GM18505 (cell line): ENCODE data around the gene TANGO2.

Experiments
- ATAC-seq: cut with Tn5 transposase; IDR thresholded peaks from one replicate; pipeline ENCODE4 v1.9.1; 2021; ENCODE audit not compliant: unreplicated experiment
- POLR2A ChIP-seq: IDR thresholded peaks from 4 replicates; pipeline ENCODE4 v1.6.1; 2011; ENCODE audit warnings: borderline replicate concordance; ENCODE audit not compliant: insufficient read depth, insufficient read length; ENCODE audit errors: extremely low read depth

TANGO2 gene

DNA sequence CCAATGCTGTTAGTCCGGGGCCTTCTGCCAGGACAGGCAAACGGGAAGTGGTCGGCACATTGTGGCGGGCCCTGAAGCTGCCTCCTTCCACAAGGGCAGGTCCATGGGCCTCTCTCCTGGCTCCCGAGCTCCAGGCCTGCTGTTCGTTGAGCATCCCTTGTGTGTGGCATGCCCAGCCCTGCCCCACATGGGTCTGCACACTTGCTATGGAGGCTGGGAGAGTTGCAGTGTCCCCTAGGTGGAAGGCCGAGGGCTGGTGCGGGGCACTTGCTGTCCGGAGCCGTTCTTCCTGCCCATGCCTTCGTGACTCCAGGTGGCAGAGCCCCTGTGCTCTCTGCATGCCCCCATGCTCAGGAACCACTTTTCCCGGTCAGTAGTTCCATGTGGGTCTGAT, 33.1 kb downstream of the TANGO2 start:
- no peak for TF ChIP-seq POLR2A
- ATAC-seq = no peak

DNA sequence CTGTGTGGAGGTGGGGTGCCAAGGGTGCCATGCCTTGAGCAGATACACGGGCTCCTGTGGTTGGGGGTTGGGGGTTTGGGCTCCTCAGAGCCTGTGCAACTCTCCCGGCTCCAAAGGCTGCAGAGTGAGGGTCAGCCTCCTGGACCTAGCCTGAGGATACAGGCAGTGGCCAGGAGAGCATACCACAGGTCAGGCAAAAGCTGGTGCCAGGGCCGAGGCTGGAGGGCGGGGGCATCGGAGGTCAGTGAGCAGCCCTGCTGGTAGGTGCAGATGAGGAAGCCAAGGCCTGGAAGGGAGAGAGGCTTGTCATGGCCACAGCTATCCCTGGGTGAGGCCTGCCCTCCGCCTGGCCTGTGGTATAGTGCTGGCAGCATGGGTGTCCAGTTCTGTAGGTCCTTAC, 33.6 kb downstream of the TANGO2 start:
- no peak for ATAC-seq
- no peak for TF ChIP-seq POLR2A

- no peak for TF ChIP-seq POLR2A
- no peak for ATAC-seq
Measured at GRCh38 chr22:20055144-20055543, 34.2 kb downstream of the TANGO2 start.

DNA sequence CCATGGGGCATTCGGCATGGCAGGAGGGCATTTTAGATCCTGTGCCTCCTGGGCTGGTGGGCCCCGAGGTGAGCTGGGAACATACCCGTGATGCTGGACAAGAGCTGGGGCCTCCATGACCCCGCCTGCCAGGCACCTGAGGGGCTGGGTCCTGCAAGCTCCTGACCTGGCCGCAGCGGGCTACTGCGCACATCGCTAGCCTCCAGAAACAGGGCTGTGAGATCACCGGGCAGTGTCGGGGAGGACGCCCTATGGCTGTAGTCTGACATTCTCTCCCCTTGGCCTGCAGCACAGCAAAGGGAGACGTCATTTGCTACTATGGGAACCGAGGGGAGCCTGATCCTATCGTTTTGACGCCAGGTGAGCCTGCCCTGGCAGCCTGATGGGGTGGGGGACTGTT, 34.7 kb downstream of the TANGO2 start:
- ATAC-seq = no peak
- no peak for TF ChIP-seq POLR2A

DNA sequence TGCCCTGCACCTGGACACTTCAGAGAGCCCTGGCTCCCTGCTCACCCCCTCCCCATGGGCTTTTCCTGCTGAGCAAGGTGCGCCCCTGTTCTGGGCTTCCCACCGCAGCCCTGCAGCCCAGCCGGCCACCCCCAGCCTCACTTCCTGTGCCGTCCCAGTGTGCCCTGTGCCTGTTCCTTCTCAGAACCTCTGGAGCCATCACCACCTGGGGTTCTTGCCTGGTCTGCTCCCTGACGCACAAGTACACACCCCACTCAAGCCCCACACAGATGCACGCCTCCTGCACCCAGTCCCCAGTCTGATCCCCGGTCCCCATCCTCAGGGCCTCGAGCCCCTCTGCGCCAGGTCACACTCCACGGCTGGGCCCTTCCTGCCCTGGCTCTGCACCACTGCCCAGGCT, 35.3 kb downstream of the TANGO2 start:
- no peak for ATAC-seq

DNA sequence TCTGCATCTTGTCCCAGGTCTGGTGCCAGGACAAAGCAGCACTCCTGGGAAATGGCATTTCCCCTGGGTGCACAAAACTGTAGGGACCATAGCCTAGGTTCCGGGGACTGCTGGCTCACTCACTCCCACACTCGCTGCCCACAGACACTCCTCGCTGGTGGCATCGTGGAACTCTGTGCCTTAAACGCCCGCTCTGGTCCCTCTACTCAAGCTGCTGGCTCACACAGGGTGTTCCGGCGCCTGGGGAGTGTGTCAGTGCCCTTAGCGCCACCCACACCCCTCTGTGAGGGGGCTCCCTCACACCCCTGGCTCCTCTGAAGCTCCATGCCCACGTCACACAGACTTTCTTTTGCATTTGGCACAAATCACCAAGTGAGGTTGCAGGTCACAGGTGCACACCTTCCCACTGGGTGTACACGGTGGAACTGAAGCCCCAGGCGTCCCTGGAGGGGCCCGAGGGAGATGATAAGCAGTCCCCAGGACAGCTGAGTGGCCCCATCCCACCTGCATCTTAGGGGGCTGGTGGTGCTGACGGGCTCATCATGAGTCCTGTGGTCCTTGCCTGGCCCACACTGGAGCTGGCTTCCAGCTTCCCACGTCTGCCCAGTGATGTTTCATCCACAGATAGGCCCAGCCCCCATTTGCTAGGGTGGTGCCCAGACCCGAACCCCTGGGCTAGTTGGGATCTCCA, 35.9 kb downstream of the TANGO2 start:
- no peak for ATAC-seq
- TF ChIP-seq POLR2A = no peak

More for the DNA sequence above, 35.3 kb downstream of the TANGO2 start:
- no peak for TF ChIP-seq POLR2A

GRCh38 chr22:20057596-20058268, 36.8 kb downstream of the TANGO2 start:
- ATAC-seq = no peak
- no peak for TF ChIP-seq POLR2A

DNA sequence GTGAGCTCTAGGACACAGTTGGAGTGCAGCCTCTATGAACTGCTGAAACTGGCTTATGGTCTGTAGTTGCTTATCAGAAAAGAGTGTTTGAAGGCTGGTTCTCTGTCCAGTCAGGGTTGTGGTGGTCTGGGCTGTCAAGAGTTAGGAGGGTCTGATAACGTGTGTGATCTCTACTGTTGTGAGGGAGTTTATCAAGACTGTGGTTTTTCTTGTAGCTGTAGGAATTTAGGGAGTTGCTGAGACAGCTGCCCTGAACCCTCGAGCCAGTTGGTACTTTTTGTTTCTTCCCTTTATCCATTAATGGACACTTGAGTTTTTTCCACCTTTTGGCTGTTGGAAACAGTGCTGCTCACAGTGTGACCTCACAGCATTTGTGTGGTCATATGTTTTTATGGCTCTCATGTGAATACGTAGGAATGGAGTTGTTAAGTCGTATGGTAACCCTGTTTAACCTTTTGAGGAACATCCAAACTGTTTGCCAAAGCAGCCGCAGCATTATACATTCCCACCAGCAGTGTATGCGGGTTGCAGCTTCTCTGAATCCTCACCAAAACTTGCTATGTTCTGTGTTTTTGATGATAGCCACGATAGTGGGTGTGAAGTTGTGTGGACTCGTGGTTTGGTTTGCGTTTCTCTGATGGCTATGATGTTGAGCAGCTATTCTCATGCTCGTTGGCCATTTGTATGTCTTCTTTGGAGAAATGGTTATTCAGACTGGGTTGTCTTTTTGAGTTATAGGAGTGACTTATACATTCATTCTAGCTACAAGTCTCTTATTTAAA, 38.3 kb downstream of the TANGO2 start:
- ATAC-seq = no peak
- TF ChIP-seq POLR2A = no peak

DNA sequence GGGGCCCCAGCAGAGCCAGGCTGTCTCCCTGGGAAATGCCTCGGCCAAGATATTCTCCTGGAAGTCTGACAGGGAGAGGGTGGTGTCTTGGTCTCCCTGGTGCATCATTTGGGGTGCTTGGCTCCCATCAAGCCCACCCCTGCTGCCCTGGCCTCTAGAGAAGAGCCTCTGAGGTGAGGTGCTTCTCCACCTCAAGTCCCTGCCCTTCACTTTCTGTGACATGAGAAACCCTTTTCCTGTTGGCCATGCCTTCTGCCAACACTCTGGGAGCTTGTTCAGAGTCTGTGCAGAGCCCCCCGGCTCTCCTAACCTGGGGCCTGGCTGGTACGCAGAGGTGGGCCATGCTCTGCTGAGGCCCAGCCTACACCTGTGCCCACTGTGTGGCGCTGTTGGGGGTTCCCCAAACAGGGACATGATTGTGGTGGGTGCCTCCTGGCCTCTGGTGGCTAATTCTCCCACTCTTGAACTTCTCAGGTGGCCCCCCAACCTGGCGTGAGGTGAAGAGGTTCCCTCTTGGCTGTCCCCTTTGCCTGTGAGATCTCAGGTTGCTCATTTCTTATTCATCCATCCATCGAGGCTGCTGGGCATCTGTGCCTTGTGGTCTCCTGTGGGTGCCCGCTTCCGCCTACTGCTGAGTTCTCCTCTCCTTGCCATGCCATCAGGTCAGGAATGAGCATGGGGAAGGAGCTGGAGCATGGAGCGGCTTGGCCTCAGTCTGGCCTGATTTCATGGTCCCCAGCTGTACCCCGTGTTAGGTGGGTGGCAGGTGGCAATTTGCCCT, 40.0 kb downstream of the TANGO2 start:
- TF ChIP-seq POLR2A = no peak
- ATAC-seq = no peak

DNA sequence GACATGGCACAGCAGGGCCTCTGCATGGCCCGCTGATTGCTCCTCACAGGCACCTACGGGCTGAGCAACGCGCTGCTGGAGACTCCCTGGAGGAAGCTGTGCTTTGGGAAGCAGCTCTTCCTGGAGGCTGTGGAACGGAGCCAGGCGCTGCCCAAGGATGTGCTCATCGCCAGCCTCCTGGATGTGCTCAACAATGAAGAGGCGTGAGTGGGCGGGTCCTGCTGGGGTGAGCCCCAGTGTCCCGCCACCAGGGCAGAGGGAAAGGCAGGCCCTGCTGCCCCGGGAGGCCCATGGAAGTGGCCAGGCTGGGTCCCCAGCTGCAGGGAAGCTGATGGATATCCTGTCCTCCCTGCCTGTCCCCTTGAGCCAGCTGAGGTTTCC, 40.6 kb downstream of the TANGO2 start:
- TF ChIP-seq POLR2A = no peak
- ATAC-seq = no peak

DNA sequence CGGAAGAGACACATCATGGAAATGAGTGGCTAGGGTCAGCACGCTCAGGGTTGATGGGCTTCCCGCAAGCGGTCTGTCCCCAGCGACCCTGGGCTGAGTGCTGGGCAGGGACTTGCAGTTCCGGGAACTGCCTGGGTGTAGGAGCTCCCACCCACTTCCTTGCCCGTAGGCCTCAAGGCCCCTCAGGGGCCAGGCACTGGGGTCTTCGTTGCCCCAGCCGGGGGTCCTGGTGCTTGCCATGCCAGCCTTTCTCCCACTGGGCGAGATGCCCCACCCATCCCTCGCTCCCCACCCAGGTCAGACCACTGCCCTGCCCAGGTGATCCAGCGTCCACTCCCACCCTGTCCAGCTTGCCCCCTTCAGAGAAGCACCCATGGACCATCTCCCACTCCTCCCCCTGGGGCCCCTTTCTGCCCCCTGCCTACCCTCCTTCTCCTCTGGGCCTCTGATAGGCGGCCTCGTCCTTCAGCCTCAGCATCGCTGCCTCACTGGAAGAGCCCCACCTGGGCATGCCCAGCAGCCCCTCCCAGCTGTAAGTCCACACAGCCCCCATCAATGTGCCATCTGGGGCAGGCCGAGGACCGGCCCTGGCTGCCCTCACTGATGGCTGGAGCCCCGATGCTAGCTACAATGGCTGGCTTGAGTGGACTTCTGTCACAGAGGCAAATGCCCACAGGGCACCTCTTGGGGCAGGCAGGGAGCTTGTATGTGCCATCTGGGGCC, 41.3 kb downstream of the TANGO2 start:
- no peak for ATAC-seq
- TF ChIP-seq POLR2A = no peak

DNA sequence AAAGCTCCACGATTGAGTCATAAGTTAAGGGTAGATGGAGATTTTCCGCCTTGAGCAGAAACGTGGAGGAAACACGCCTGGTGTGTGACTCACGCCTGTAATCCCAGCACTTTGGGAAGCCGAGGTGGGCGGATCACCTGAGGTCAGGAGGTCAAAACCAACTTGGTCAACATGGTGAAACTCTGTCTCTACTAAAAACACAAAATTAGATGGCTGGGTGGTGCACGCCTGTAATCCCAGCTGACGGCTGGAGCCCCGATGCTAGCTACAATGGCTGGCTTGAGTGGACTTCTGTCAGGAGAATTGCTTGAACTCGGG, 41.8 kb downstream of the TANGO2 start:
- no peak for TF ChIP-seq POLR2A
- no peak for ATAC-seq

- ATAC-seq = no peak
- no peak for TF ChIP-seq POLR2A
Measured at GRCh38 chr22:20063271-20064139, 42.6 kb downstream of the TANGO2 start.

- ATAC-seq = no peak
- TF ChIP-seq POLR2A = no peak
Measured at GRCh38 chr22:20064140-20064480, 43.2 kb downstream of the TANGO2 start.
